GM18502 (cell line): ENCODE results near the gene RNF13.

Source experiments
- ATAC-seq: cut with Tn5 transposase; IDR thresholded peaks from one replicate; pipeline ENCODE4 v1.9.1; 2021; ENCODE audit warnings: mild to moderate bottlenecking; ENCODE audit not compliant: unreplicated experiment, poor library complexity

RNF13 gene

GRCh38 chr3:149812606-149813366 lies at the start of gene RNF13:
Gene RNF13 (plus strand): TSS chr3:149813215. CDS start chr3:149846027, 32,812 bp downstream.
- peak; percentile 94 for ATAC-seq

GRCh38 chr3:149763565-149764195 lies 49.3 kb upstream of the RNF13 start:
- no peak for ATAC-seq

- no peak for ATAC-seq
These were observed 48.7 kb upstream of the RNF13 start for GRCh38 chr3:149764302-149764701.

- ATAC-seq, result no peak
These were observed 47.2 kb upstream of the RNF13 start for GRCh38 chr3:149765762-149766334.

GRCh38 chr3:149767720-149768119 lies 45.3 kb upstream of the RNF13 start:
- no peak for ATAC-seq

- ATAC-seq, result no peak
These were observed 44.3 kb upstream of the RNF13 start for GRCh38 chr3:149768704-149769103.

GRCh38 chr3:149770246-149770645 lies 42.8 kb upstream of the RNF13 start:
- no peak for ATAC-seq

GRCh38 chr3:149771652-149772271 lies 41.3 kb upstream of the RNF13 start:
- peak; percentile 74 for ATAC-seq

- no peak for ATAC-seq
These were observed 40.2 kb upstream of the RNF13 start for GRCh38 chr3:149772861-149773260.

GRCh38 chr3:149776170-149776569 lies 36.8 kb upstream of the RNF13 start:
- ATAC-seq, result no peak

GRCh38 chr3:149777414-149778214 lies 35.4 kb upstream of the RNF13 start:
- no peak for ATAC-seq

GRCh38 chr3:149781211-149781610 lies 31.8 kb upstream of the RNF13 start:
- ATAC-seq, result no peak

GRCh38 chr3:149781741-149782140 lies 31.3 kb upstream of the RNF13 start:
- no peak for ATAC-seq

- ATAC-seq, result no peak
These were observed 29.4 kb upstream of the RNF13 start for GRCh38 chr3:149783576-149783975.

- ATAC-seq, result no peak
These were observed 28.8 kb upstream of the RNF13 start for GRCh38 chr3:149784064-149784704.

- no peak for ATAC-seq
These were observed 22.7 kb upstream of the RNF13 start for GRCh38 chr3:149790268-149790667.

GRCh38 chr3:149790698-149791097 lies 22.3 kb upstream of the RNF13 start:
- no peak for ATAC-seq

GRCh38 chr3:149792452-149793270 lies 20.4 kb upstream of the RNF13 start, which contains the start of gene ANKUB1:
Gene ANKUB1 (minus strand): TSS chr3:149792554. CDS start chr3:149792366, 188 bp downstream.
- no peak for ATAC-seq

- no peak for ATAC-seq
These were observed 17.0 kb upstream of the RNF13 start for GRCh38 chr3:149796026-149796425.
